OCI-M2 (cell line): ENCODE measurements around the gene FBXL16.

Experiments
- DNase-seq: peaks from one replicate; lab custom pipeline; 2025; ENCODE audit not compliant: unreplicated experiment; lab: John Stamatoyannopoulos, UW

The FBXL16 gene

DNA sequence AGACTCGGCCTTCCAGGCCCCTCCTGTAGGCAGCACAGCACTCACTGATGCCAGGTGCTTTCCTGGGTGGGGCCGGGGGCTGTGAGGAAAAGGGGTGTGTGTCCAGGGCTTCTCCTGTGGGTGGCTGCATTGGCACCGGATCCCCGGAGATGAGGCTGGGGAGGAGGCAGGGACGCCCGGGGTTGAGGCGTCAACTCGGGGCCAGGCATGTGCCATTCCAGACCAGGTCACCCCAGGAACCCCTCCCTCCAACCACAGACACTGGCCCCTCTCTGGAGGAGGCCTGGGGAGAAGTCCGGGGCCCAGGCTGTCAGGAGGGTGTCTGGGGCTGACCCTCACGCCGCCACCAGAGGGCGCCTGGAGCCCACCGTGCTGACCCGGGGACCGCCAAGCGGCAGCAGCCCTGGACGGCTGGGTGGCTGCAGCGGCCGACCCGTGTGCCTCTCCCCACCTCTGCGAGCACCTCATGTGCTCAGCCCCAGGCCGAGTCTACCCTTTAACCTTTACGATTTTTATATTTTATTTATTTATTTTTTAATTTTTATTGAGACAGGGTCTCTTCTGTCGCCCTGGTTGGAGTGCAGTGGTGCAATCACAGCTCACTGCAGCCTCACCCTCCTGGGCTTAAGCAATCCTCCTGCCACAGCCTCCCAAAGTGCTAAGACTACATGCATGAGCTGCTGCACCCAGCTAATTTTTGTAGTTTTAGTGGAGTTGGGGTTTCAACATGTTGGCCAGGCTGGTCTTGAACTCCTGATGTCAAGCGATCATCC is 6.1 kb upstream of the FBXL16 start:
- no peak for DNase-seq

DNA sequence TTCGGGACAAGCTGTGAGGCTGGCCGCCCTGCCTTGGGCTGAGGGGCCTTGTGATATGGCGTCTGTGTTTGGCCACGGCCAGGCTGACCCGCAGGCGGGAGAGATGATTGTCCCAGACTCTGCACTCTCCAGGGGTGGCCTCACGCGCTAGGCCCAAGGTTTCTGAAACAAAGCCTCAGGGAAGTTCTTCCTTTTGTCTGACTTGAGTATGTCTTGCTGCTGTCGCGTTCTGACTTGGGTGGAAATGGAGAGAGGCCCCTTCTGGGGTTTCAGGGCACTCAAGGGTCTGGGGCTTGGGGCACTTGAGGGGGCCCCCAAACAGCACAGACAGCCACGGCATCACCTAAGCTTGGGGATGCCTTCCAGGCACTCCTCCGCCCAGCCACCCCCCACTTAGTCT is 5.5 kb upstream of the FBXL16 start:
- DNase-seq, result no peak

DNA sequence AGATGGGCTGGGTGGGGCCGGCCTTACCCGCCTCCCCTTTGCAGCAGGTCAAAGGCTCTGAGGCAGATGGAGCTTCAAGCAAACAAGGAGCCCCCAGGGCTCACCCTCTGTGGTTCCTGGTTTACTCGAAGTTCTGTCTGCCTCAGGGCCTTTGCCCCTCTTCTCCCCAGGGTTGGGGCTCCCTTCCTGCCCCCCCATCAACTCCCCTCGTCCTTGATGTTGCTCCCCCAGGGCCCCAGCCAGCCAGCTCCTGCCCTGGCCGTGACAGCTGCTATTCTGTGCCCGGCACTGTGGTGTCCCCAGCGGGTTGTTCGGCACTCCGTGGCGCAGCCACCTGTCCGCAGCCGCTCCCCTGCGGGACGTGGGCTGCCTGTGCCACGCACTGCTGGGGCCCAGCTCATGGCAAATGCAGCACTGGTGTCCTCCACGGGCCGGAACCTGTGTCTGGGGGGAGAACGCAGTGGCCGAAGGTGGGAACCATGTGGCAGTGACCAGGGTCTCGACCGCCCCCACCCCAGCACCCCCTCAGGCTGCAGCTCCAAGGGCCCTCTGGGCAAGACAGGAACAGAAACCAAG is 5.0 kb upstream of the FBXL16 start:
- no peak for DNase-seq

DNA sequence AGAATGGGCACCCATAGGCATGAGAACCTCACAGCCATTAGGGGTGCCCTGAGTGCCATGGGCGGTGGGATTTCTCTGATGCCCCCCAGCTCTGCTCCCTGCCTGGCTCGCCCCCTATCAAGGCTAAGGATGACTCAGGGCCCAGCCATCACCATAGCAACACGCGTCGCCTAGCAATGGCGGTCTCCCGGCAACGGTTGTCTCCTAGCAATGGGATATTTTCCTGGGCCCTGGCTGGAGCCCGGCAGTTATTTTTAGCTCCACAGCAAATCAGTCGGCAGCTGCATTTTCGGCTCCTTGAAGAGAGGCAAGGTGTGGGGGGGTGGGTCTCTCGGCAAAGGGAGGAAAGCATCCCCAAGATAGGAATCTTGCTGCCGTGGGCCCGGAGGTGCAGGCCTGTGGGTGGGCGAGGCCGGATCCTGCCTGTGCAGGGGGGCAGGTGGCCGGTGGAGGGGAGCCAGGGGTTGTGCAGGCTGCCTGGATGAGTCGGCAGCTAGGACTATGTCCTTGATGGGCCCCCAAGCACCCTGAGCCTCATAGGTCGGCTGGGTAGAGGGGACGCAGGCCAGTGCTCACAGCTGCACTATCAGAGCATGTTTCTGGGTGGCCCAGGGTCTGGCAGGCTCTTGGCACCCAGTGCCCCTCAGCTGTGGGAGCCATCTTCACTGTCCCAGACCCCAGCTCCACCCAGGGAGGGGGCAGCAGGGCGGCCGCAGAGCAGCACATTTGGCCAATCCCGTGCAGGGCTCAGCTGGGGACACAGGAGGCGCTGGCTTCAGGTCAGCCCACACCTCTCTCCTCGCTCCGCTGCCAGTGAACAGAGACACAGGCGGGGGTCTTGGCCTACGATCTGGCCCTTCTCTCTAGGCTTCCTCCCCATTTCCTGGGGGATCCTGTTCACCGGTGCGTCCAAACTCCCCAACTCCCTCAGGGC is 4.2 kb upstream of the FBXL16 start:
- no peak for DNase-seq

DNA sequence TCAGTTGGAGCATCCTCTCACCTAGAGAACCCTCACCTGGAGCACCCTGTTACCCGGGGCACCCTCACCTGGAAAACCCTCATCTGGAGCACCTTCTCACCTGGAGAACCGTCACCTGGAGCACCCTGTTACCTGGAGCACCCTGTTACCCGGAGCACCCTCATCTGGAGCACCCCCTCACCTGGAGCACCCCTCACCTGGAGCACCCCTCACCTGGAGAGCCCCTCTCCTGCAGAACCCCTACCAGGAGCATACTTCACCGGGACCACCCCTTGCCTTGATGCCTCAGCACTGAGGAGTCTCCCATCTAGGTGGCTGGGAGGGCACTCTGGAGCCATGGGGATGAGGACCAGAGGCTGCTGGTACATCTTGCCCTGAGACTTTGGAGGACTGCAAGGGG is 3.4 kb upstream of the FBXL16 start:
- no peak for DNase-seq

DNA sequence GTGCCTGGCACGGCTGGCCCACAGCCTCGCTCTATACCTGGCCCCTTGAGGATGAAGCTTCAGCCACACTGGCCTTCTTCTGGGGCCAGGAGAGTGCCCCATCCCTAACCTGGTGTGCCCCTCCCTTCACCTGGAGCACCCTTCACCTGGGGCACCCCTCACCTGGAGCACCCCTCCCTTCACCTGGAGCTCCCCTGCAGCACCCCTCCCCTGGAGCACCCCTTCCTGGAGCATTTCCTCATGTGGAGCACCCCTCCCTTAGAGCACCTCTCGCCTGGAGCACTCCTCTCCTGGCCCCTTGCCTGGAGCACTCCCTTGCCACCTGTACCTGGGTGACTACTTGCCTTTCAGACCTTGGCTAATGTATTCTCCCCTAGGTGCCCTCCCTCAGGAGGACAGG is 2.4 kb upstream of the FBXL16 start:
- DNase-seq, result no peak

DNA sequence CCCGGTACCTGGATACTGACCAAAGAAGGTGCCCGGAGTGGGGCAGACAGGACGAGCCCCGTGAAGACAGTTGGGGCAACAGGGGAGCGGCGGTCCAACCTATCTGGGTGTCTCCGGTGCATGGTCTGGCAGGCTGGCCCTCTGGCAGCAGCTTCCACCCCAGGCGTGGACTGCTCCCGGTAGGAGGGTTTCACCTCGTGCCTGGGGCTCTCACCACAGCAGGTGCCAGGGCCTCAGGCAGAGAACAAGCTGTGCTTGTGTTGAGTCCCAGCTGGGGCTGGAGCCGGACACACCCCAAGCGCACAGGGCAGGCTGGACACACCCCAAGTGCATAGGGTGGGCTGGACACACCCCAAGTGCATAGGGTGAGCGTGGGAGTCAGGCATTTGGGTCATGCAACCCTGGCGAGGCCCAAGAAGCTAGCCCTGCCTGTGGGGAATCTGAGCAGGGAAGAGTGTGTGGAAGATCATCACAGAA is 1.5 kb upstream of the FBXL16 start:
- DNase-seq, result no peak

DNA sequence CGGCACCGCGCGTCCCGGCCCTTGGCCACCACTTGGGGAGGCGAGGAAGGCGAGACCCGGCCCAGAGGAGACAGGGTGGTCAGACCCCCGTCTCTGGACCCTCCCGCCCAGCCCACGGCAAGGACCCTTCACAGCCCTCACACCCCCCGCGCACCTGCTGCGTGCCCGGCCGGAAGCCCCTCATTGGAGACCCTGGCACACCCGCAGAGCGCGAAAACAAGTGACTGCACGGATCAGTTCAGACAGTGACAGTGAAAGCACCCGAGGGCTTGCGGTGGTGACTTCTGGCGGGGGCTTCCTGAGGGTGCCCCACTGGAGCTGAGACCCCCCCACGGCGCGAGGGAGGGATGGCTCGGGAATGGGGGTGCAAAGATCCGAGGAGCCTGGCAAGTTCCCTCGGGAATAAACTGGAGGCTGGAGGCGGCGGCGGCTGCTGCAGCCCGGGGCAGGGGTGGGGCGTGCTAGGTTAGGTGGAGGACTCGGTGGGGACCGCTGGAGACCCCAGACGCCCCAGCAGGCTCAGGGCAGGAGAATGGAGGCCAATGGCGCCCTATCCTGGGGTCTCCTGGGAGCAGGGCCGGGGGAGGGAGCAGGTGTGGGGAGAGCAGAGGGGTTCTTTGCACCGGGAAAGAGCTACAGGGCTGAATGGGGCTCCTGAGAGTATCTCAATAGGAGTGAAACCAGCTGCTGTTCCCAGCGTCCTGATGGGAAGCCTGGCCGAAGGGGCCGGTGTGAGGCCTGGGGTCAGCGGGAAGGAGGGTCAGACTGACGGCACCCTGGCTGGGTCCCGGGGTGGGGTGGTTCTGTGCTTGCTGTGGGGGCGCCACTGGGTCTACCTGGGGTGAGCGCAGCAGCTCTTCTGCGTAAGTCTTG is 824 bp upstream of the FBXL16 start:
- DNase-seq, result no peak

DNA sequence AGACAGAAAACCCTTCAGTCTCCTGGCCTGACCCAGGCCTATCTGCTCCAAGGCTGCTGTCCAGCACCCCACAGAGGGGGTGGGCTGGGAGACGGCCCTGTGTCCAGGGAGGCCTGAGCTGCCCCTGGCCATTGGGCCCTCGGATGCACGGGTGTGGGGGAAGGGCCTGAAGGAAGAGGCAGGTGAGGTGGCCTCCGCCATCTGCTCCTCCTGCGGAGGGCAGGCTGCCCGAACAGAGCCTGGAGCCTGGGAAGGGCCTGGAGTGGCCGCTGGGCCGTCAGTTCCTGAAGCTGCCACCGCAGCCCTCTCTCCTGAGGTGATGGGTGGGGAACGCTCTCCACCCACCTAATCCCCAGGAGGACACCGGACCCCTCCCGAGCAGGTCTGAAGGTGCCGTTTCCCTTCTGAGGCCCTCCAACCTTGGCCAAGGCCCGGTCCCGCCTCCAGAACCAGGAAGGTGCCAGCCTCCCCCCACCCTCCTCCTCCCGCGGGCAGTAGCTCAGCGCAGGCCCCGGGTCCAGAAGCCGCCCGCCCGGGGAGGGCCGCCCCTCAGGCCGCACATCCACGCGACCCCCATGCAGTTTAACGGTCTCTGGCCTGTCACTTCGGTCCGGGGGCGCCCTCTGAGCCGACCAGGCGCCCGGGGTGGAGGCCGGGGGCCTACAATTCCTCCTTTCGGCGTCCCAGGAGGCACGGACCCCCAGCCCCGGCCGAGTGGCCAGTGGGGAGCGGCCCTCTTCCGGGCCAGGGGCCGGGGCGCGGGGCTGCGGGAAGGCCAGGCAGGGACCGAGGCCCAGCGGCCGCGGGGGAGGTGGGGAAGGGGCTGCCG is 835 bp downstream of the FBXL16 start:
- DNase-seq, result no peak

DNA sequence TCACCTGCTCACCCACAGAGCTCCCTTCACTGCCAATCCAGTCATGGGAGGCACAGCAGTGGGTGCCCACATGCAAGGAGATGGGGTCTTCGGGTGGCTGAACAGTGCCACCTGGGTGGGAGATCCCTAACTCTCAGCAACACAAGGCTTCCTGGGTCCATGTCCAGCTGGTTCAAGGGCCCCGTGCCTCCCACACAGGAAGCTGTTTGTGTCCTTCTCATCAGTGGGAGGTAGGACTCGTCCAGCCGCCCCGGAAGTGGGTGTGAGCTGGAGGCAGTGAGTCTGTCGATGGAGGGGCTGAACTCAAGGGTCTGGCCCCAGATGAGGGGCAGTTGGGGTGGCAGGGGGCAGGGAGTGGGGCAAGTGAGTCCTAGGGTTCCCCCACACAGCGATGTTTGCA is 1.6 kb downstream of the FBXL16 start:
- no peak for DNase-seq

DNA sequence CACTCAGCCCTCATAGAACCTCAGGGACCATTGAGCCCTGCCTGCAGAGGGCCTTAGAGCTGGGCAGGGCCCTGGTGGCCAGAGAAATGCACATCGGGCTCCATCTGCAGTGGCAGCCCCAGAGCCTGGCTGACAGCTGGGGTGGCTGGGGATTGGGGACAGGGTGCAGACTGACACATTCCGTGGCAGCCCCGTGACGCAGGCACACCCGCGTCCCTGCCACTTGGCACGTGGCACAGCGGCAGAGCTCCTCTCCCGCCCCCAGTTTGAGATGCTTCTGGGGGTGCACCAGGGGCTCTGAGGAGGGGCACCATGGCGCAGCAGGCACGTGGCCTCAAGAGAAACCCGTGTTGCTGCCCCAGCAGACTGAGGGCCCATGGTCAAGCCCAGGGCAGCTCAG is 2.2 kb downstream of the FBXL16 start:
- DNase-seq, result no peak

DNA sequence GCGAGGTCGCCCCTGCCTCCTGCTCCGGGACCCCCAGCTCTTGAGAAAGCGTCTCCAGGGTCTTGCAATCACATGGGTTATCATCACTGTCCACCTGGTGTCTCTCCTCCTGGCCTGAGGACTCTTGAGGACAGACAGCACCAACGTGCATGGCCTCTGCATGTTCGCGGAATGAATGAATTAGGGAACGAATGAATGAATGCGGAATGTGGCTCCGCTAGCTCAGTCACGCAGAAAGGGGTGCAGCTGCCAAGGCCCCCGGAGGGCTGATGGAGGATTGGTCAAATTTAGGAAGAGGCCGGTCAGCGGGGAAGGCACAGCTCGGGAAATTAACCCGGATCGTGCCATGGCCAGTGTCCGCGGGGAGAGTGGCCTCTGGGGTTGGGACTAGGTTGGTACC is 3.3 kb downstream of the FBXL16 start:
- DNase-seq, result no peak

DNA sequence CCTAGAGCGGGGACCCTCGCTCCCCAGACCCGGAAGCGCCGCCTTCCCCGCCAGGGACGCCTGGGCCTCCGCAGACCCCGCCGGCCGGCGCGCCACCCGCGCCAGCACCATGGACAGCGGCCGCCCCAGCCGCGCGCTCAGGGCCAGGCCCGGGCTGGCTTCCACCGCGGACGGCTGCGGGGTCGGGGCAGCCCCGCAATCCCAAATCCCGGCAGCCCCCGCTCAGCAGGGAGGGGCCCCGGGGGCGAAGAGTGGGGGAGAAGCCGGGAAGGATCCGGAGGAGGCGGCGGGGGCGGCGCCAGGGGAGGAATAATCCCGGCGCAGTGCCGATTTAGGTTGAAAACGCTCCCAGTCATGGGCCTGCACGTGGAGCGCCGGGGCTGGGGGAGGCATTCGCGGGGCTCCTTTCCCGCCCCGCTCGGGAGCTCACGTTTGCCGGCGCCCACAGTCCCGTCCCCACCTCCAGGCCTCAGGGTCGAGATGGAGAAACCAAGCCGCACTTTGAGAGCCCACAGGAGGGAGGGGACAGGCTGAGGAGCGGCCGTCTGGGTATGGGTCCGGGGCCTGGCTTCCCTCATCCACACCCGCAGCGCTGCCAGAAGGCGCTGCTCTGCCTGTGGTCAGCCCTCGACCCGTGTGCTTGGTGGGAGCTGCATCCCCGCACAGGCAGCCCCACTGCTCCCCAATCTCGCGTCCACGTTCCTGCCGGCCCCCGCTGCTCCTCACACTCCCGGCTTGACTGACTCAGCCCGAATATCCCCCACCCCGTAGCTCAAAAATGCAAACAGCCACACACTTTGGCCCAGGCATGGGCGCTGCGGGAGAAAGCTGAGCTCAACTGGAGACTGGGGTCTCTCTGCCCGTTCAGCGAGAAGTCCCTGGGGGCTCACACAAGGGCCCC is 4.7 kb downstream of the FBXL16 start:
- no peak for DNase-seq

DNA sequence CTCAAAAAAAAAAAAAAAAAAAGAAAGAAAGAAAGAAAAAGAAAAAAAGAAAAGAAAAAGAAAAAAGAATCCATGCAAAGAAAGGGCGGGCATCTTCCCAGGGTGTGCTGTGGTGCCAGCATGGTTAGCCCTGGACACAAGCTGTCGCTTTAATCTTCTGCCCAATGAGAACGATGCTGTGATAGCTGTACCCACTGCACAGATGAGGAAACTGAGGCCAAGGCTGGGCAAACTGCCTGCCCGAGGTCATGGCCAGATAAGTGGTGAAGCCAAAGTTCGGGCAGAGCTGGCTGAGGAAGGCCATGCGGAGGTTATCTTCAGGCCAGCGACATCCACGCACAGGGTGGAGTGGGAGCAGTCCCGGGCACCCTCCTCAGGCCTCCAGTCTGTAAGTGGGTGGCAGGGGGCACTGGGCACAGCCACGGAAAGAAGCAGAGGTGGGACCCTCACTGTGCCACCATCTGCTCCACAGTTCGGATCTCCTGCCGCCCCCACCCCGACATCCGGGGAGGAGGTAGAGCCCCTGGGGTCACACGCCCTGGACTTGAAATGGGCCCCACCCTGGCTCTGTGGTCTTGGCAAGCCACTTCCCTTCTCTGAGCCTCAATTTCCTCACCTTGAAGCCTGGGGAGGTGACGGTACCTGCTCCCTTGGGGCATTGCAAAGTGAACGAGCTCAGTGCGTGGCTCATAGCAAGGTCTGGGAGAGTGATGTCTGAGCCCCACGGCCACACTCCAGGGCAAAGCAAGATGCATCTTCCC is 6.5 kb downstream of the FBXL16 start:
- DNase-seq, result no peak

DNA sequence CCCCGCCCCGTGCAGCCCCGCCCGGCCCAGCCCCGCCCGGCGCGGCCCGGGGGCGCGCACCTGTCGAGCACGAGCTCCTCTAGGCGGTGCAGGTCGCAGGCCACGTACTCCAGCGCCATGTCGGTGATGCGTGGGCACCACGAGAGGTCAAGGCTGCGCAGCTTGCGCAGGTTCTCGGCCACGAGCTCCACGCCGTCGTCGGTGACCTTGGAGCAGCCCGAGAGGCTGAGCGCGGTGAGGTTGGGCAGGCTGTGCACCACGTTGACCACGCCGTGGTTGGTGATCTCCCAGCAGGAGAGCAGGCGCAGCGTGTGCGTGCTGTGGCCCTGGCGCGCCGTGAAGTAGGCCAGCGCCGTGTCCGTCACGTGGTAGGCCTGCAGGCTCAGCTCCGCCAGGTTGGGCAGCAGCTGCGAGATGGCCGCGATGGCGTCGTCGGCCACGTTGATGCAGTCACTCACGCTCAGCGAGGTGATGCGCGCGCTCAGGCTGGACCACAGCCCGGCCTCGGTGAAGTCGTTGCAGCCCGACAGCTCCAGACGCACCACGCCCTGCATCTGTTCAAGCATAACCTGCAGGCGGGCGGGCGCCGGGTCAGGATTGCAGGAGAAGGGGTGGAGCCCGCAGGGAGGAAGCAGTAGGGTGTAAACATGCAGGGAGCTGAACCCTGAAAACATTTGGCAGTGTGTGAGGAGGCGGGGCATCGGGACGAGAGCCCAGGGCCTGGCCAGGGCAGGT is 10.1 kb downstream of the FBXL16 start:
- DNase-seq, result no peak

DNA sequence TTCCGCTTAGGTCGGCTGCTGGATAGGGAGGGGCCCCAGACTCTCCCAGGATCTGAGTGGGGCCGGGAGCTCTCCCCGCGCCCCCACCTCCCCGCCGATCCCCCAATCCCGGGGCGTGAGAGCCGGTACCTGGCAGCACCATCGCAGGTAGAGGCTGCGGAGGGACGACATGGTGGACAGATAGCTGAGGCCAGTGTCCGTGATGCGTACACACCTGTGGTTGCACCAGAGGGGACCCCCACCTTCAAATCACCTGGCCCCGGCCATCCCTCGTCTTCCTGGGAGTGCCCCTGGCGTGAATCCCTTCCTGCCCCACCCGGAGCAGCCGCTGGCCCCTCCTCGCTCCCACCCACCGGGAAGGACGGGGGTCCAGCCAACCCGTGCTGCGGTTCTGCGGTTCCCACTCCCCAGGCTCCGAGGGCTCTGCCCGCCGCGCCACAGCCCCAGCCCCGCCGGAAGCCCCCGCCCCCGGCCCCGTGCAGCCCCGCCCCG is 10.7 kb downstream of the FBXL16 start:
- DNase-seq, result no peak

DNA sequence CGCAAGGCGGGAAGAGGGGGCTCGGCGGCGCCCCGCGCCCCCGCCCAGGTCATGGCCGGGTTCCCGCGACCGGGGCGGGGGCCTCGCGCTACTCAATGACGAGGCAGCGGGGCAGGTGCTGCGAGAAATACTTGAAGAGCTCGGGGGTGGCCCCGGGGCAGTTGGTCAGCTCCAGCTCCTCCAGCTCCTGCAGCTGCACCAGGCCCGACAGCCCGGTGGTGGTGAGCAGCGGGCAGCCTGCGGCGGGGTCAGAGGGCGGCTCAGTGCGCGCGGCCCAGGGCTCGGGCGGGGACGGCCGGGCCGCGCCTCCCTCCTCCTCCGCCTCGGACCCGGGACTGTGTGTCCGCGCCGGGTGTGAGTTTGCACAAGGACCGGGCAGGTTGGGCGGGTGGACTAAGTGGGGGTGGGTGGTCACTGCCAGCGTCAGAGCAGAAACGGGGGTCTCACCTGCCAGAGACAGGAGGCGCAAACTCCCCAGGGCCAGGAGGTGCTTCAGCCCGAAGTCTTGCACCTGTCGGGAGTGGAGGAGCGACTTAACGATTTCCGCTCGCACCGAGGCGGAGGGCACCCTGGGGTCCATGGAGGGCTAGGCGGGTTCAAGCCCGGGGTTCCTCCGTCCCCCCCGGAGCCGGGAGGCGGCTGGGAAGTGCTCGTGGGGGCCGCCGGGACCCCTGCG is 11.3 kb downstream of the FBXL16 start:
- no peak for DNase-seq
